HG03521 (cell line): ENCODE measurements around the gene LRP3.

Experiments used
- ATAC-seq: cut with Tn5 transposase; IDR thresholded peaks from one replicate; pipeline ENCODE4 v1.9.1; 2021; ENCODE audit warnings: mild to moderate bottlenecking, moderate library complexity; ENCODE audit not compliant: unreplicated experiment

LRP3 gene

DNA sequence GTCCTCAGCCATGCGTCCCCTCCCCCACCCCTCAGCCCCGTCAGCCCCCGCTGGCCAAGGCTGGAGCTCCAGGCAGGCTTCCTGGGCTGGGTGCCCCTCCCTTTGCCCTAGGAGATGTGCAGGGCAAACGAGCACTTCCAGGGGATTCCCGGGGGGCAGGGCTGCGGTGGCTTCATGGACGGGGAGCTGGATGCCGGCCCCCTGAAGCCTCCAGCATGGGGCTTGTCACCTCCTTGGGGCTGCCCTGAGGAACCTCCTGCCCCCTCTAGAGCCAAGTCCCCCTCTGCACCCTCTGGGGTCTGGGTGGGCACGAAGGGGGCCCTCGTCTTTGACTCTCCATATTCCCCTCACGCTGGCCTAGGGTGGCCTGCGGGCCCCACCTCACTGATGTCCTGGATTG lies 56.9 kb downstream of the LRP3 start:
- no peak for ATAC-seq

- no peak for ATAC-seq
These were observed 57.5 kb downstream of the LRP3 start for GRCh38 chr19:33251526-33252090.

DNA sequence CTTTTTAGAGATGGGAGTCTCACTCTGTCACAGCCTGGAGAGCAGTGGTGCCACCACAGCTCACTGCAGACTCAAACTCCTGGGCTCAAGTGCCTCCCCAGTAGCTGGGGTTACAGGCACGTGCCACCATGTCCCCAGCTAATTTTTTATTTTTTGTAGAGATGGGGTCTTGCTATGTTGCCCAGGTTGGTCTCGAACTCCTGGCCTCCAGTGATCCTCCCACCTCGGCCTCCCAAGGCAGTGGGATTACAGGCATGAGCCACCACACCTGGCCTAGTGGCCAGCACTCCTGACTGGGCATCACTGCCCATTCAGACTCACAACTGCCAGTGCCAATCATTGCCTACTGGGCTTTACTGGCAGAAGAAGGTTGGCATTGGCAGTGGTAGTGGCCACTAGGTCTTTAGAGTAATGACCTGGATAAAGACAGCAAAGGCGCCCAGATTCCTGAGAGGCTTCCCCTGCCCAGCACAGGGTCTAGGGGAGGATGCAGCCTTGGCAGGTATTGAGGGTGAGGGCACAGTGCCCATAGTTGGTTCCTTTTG lies 58.4 kb downstream of the LRP3 start:
- no peak for ATAC-seq

DNA sequence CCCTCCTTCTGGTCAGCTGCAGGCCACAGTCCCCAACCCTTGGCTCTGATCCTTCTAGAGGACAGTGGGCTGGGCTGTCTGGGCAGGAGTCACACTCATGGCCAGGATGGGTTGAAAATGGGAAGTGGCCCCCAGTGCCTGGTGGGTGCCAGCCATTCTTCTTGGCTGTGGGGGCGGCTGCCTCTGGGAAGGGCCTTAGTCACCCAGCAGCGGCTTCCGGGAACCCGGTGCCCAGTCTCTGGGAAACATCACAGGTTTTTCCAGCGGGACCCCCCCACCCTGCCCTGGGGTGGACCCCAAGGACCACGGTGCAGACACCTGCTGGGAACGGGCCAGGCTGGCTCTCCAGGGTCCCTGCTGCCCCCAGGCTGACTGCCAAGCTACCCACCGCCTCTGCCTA lies 58.8 kb downstream of the LRP3 start:
- ATAC-seq, result no peak

DNA sequence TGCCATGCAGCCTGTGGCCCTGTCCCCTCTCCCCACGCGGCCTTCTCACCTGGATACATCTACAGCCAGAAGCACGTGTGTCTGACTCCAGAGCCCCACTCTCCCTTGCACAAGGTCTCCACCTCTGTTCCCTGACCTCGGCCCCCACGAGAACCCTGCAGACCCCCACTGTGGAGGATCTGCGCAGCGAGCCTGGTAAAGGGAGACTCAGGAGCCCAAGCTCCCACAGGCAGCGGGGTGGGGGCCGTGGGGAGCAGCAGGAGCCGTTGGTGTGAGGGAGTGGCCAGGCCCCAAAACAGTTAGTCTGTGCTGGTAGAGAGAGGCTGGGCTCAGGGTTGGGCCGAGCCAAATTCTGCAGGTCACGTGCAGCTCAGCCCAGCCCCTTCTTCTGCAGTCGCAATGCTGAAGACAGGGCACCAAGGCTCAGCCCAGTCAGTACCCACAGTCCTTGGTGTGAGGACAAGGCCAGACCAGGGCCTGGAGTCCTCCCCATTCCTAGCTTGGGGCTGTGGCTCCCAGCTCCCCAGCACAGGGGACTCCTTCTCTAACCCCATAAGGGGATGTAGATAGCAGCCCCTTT lies 60.2 kb downstream of the LRP3 start:
- ATAC-seq, result no peak

DNA sequence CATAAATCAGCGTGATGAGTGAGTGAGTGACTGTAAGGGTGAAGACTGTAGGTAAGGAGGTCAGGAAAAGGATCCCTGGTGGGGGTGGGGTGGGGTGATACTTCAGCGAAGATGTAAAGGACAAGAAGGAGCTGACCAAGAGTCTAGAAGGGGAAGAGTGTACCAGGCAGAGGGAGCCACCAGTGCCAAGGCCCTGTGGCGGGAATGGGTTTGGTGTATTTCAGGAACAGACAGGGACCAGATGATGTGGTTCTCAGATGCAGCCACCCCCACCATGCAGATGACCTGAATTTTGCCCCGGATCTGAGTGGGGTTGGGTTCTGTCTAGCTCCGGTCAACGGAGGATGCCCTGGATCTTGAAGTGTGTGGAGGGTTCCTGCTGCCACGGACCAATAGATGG lies 61.7 kb downstream of the LRP3 start:
- ATAC-seq, result no peak

DNA sequence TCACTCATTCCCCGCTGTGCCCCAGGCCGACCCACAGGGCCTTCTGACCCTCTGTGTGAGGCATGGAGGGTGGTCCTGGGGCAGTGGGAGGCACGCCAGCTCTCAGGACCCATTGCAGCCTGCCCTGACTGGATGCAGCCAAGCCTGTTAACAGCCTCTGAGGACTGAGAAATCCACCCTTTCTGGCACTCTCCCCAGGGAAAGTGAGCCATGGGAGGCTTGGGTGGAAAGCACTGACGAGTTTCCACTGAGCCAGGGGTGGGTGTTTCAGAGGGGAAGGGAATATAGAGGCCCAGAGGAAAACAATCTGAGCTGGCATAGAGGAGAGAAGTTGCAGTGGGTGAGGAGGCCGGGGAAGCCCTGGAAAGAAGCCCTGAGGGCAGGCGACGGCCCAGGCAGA lies 62.1 kb downstream of the LRP3 start:
- no peak for ATAC-seq

DNA sequence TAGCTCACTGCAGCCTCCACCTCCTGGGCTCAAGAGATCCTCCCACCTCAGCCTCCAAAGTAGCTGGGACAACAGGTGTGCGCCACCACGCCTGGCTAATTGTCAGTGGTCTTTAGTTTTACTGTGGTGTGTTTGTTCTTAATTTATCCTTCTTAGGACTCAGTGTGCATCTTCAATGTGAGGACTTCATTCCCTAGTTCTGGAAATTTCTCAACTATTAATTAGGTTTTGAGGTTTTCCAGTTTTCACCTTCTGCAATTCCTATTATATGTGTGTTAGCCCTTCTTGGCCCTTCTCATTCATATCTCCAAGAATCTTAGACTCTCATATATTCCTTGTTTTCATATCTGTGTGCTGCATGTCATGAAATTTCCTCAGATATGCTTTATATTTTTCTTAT lies 63.7 kb downstream of the LRP3 start:
- ATAC-seq, result no peak
